ENCODE results near the gene MAP4K3.

DNA sequence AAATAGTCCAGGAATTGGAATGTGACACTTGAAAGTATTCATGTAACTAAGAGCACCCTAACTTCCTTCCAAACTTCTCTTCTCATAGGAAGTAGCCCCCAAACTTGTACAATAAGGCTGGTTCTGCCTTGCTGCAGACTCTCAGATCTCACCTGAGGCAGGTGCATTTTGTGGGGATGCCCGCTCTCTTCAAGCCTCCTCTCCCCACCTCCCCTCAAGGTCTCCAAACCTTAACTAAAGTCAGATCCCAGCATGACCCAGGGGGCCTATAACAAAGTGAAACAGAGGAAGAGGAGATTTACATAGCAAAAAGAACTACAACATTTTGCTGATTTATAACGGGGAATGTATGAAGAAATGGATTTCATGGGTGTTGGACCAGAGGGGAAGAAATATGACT is 216.9 kb downstream of the MAP4K3 start:
- TF ChIP-seq POLR2A (IDR thresholded peaks at IDR 0.05) = no peak
- TF ChIP-seq CTCF (IDR thresholded peaks at IDR 0.05) = no peak

Measured in thyroid gland (tissue), 4 donors.